SKM-1 (cell line): Measurements from ENCODE around the gene C12orf42.

Experiments
- DNase-seq: peaks from one replicate; lab custom pipeline; 2025; ENCODE audit not compliant: unreplicated experiment; lab: John Stamatoyannopoulos, UW

Gene C12orf42

GRCh38 chr12:103495469-103496456 is at the start of gene C12orf42:
TSS of gene C12orf42 (minus strand) at chr12:103495968. CDS start at chr12:103478426, 17,542 bp downstream.
- DNase-seq, result no peak

GRCh38 chr12:103542078-103542477 is 46.3 kb upstream of the C12orf42 start:
- no peak for DNase-seq

GRCh38 chr12:103540319-103540718 is 44.6 kb upstream of the C12orf42 start:
- no peak for DNase-seq

- no peak for DNase-seq
These were observed 42.6 kb upstream of the C12orf42 start for GRCh38 chr12:103538397-103538796.

- DNase-seq, result no peak
These were observed 34.7 kb upstream of the C12orf42 start for GRCh38 chr12:103530307-103531066.

- no peak for DNase-seq
These were observed 33.5 kb upstream of the C12orf42 start for GRCh38 chr12:103529306-103529705.

GRCh38 chr12:103524238-103524875 is 28.6 kb upstream of the C12orf42 start:
- no peak for DNase-seq

GRCh38 chr12:103523771-103524170 is 28.0 kb upstream of the C12orf42 start:
- no peak for DNase-seq

GRCh38 chr12:103520686-103521215 is 25.0 kb upstream of the C12orf42 start:
- no peak for DNase-seq

- no peak for DNase-seq
These were observed 23.9 kb upstream of the C12orf42 start for GRCh38 chr12:103519632-103520031.

- no peak for DNase-seq
These were observed 23.1 kb upstream of the C12orf42 start for GRCh38 chr12:103518899-103519298.

GRCh38 chr12:103517161-103517560 is 21.4 kb upstream of the C12orf42 start:
- DNase-seq, result no peak

- no peak for DNase-seq
These were observed 19.6 kb upstream of the C12orf42 start for GRCh38 chr12:103515341-103515740.

GRCh38 chr12:103513875-103514274 is 18.1 kb upstream of the C12orf42 start:
- DNase-seq, result no peak

GRCh38 chr12:103505371-103506236 is 9.8 kb upstream of the C12orf42 start:
- no peak for DNase-seq

- no peak for DNase-seq
These were observed 8.8 kb upstream of the C12orf42 start for GRCh38 chr12:103504606-103505005.

- DNase-seq, result no peak
These were observed 8.0 kb upstream of the C12orf42 start for GRCh38 chr12:103503546-103504480.

- DNase-seq, result no peak
These were observed 5.7 kb upstream of the C12orf42 start for GRCh38 chr12:103501447-103501846.

- DNase-seq, result no peak
These were observed 3.8 kb upstream of the C12orf42 start for GRCh38 chr12:103499571-103499970.
